Stimulated activated CD4-positive, alpha-beta T cell treated with anti-CD3 and anti-CD28 coated beads, Interleukin-1b, Interleukin-23, amount 100 ng/mL, for 4 hours (primary cell): ENCODE data around the gene ATP8B2.
"Not testable (repeated sequence)": the region's sequence is repeated elsewhere in the genome, so short reads cannot be mapped to it uniquely, and the experiment has no call there.

Source experiments
- DNase-seq, 2 donors: peaks; one replicate each; pipeline ENCODE4 v3.0.0-alpha.2; 2020; ENCODE audit warnings: low read depth in 2 of 2

Gene ATP8B2

DNA sequence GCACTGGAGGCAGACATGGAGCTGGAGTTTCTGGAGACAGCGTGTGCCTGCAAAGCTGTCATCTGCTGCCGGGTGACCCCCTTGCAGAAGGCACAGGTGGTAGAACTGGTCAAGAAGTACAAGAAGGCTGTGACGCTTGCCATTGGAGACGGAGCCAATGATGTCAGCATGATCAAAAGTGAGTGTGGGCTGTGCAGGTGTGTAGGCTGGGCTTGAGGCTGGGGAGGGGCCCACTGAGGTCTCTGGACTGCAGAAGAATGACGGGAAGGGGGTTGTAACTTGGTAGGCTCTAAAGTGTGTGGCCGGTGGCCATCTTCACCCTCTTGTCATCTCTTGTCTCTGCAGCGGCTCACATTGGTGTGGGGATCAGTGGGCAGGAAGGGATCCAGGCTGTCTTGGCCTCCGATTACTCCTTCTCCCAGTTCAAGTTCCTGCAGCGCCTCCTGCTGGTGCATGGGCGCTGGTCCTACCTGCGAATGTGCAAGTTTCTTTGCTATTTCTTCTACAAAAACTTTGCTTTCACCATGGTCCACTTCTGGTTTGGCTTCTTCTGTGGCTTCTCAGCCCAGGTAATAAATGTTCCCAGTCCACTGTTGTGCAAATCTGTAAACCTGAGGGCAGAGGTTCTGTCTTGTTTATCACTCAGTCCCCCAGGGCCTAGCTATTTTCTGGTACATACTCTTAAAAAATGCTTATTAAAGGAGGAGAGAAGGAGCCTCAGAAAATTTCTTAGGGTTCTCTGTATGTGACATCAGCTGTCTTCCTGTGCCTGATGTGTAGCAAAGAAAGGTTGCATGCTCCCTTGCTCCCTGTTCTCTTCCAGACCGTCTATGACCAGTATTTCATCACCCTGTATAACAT, 19.9 kb downstream of the ATP8B2 start:
- peak; percentile 60 to 69 for DNase-seq

- no peak for DNase-seq
These were observed 21.1 kb downstream of the ATP8B2 start for GRCh38 chr1:154346276-154346917.

GRCh38 chr1:154347961-154348360, 22.6 kb downstream of the ATP8B2 start:
- DNase-seq, result no peak

- DNase-seq, result no peak
These were observed 23.2 kb downstream of the ATP8B2 start for GRCh38 chr1:154348429-154349076.

DNA sequence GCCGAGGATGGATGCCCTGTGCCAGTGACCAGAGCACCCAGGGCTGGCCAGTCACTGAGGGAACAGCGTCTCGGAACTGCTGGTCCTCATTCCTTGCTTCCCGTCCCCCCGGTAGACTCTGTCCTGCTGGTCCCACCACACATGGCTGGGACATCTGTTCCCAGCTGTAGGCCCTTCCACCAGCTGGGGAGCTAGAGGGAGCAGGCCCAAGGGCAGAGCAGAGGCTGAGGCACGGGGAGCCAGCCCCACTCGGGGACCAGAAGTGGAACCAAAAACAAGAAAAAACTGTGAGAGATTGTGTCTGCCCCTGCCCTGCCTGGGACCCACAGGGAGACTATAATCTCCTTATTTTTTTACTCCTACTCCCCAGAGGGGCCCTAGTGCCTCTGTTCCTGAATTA, 23.8 kb downstream of the ATP8B2 start:
- no peak for DNase-seq

- no peak for DNase-seq
These were observed 25.1 kb downstream of the ATP8B2 start for GRCh38 chr1:154350383-154350782.

GRCh38 chr1:154351363-154352068, 26.2 kb downstream of the ATP8B2 start:
- DNase-seq, result no peak

DNA sequence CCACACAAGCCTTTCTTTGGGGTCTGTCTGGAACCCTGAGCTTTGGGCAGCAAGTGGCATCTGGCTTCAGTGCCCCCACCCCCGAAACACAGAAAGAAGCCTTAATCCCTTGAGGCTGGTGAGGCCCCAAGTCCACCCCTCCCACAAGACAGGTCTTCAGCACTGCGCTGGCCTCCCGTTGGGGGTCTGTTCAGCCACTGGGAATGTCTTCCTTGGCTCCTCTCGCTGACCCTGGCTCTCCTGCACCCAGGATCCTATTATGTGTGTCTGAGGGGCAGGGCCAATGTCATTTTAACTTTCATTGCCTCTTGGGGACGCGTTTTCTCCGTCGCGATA, 26.9 kb downstream of the ATP8B2 start:
- no peak for DNase-seq

DNA sequence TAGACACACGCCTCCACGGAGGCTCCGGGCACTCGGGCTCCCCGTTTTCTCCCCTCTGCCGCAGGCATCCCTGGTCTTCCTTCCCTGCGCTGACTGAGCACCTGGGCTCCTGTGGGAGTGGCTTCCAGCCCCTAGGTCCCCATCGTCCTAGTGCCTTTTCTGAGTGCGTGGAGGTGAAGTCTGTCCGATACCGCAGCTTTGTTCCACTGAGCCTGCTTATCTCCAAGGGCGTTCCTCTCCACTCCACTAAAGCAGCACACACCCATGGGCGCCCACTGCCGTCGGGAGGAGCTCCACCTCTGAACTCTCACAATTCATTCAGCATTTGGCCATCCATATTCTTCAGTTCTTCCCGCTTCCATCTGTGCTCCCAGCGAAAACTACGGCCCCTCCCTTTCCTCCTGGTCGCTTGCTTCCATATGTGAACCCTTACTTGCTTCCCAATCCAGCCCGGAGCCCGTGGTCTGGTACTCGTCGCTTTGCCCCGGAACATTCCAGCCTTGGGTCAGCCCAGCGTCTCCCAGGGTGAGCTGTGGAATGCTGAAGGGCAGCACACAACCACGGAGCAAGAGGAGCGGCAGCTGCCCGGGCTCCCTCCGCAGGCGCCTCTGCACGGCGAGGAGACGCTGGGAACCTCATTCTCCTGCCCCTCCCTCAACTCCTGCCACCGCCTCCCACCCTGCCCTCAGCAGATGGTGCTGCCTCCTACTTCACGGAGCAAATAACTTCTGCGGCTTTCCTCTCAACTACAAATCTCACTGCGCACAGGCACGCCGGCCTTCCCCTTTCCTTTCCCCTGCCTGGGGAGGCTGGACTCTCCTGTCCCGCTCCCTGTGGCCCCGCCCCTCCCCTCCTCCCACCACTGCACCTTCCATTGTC, 27.5 kb downstream of the ATP8B2 start:
- peak in 1 of 2 donors; percentile 32 for DNase-seq

- peak in 1 of 2 donors; percentile 29 for DNase-seq
These were observed 28.2 kb downstream of the ATP8B2 start for GRCh38 chr1:154353460-154353904.

DNA sequence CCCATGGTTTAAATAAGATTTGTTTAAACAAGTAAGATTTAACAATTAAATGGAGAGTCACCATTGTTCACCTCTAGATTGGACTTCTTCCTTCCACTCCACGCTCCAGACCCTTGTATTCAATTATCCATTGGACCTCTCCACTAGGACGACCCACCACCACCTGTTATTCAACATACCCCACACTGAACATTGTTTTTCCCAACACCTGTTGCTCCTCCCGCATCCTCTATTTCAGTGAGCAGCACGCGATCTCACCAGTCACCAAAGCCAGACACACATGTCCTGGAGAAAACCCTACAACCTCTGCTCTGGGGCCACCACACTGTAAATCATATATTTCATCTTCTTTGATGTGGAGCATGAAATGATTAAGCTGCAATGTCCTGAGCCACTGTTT, 28.6 kb downstream of the ATP8B2 start:
- no peak for DNase-seq

GRCh38 chr1:154358519-154358918, 33.2 kb downstream of the ATP8B2 start:
- no peak for DNase-seq

DNA sequence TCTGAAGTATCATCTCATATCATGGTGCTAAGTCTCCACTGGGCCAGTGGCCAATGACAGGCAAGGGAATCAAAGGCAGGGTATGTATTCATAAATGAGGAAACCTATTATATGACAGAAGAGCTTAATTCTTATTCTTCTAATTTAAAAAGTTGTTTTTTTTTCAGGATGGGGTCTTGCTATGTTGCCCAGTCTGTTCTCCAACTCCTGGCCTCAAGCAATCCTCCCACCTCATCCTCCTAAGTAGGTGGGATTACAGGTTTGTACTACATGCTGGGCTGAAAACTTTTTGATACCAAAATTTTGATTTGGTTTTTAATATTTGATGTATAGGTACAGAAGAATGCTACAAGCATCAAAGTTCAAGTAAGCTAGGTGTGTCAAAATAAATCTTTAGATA, 35.0 kb downstream of the ATP8B2 start:
- DNase-seq, result no peak

DNA sequence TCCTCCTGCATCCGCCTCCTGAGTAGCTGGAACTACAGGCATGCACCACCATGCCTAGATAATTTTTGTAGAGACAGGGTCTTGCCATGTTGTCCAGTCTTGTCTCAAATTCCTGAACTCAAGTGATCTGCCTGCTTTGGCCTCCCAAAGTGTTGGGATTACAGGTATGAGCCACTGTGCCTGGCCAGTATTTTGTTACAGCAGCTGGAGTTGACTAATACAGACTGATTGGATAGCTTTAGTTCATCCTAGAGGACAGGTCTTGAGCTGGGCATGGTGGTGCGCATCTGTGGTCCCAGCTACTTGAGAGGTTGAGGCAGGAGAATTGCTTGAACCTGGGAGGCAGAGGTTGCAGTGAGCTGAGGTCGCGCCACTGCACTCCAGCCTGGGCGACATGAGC, 35.6 kb downstream of the ATP8B2 start:
- not testable (repeated sequence) for DNase-seq

GRCh38 chr1:154361357-154361756, 36.0 kb downstream of the ATP8B2 start:
- no peak for DNase-seq

- no peak for DNase-seq
These were observed 46.1 kb downstream of the ATP8B2 start for GRCh38 chr1:154371436-154371835.

DNA sequence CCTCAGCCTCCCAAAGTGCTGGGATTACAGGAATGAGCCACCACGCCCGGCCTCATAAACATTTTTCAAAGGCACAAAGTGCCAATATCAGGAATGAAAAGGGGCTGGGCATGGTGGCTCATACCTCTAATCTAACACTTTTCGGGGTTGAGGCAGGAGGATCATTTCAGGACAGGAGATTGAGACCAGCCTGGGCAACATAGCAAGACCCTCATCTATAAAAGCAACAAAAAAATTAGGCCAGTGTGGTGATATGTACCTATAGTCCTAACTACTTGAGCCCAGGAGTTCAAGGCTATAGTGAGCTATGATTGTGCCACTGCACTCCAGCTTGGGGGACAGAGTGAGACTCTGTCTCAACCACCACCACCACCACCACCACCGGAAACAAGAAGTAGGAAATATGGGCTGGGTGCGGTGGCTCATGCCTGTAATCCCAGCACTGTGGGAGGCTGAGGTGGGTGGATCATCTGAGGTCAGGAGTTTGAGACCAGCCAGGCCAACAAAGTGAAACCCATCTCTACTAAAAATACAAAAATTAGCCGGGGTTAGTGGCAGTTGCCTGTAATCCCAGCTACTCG, 48.5 kb downstream of the ATP8B2 start:
- DNase-seq, result not testable (repeated sequence)

GRCh38 chr1:154379301-154379700, 54.0 kb downstream of the ATP8B2 start:
- no peak for DNase-seq

- no peak for DNase-seq
These were observed 59.5 kb downstream of the ATP8B2 start for GRCh38 chr1:154384650-154385489.
